Astrocyte (in vitro differentiated cells and primary cell): Measurements from ENCODE around the gene LHCGR.

Source experiments
- CTCF ChIP-seq: IDR thresholded peaks from 2 replicates; pipeline ENCODE4 v1.5.1; 2011; ENCODE audit warnings: low read depth, mild to moderate bottlenecking, inconsistent platforms, low read length, moderate library complexity; ENCODE audit not compliant: insufficient read depth
- EZH2 ChIP-seq: IDR thresholded peaks from 2 replicates; pipeline ENCODE4 v1.6.1; 2012; ENCODE audit warnings: mild to moderate bottlenecking, low read length, inconsistent platforms; ENCODE audit not compliant: insufficient read depth

- TF ChIP-seq CTCF: no peak
- TF ChIP-seq EZH2: no peak
Measured at GRCh38 chr2:48792030-48792429, 36.5 kb upstream of the LHCGR start.
